H1 (cell line): ENCODE data around the gene FIG4. TPM values are rescaled to one million over a fixed set of nuclear protein-coding genes. Genes with fewer than 3 reads are reported as not detected.

Experiments
- CTCF ChIA-PET: fragments of 300-600 bp; sonication (Branson Sonifier 250); formaldehyde crosslinking; loops from one replicate; lab custom pipeline; 2021; ENCODE audit not compliant: partially characterized antibody; lab: Charles Lee
- POLR2A ChIA-PET: fragments of 300-600 bp; sonication (Branson Sonifier 250); formaldehyde crosslinking; loops from one replicate; lab custom pipeline; 2021; ENCODE audit warnings: inconsistent platforms; ENCODE audit not compliant: partially characterized antibody; lab: Charles Lee
- DNase-seq, 2 experiments: peaks; one replicate each; pipeline versions ENCODE4 v3.0.0 to v3.0.0-alpha.2; 2010 to 2022; ENCODE audit warnings: low spot score in 2 of 2, low read depth in 1 of 2, mixed read lengths in 1 of 2
- FAIRE-seq: peaks from 2 replicates; lab custom pipeline; 2011; peaks lifted over from hg19 to GRCh38; lab: Jason Lieb, UNC
- H2AFZ ChIP-seq: 2 replicates; pipeline ENCODE4 v1.8.1; 2012; ENCODE audit warnings: low read length, inconsistent platforms
- H2AK5ac ChIP-seq: 2 replicates; pipeline ENCODE4 v1.6.1; 2013; ENCODE audit warnings: low read depth, low read length
- H2BK120ac ChIP-seq: replicated peaks from 2 replicates; pipeline ENCODE3; 2013; ENCODE audit warnings: low read depth, low read length, inconsistent platforms
- H2BK12ac ChIP-seq: 2 replicates; pipeline ENCODE4 v1.6.1; 2013; ENCODE audit warnings: low read depth, low read length
- H2BK15ac ChIP-seq: 2 replicates; pipeline ENCODE4 v1.6.1; 2013; ENCODE audit warnings: low read length
- H2BK20ac ChIP-seq: 2 replicates; pipeline ENCODE4 v1.6.1; 2013; ENCODE audit warnings: low read length
- H2BK5ac ChIP-seq: 2 replicates; pipeline ENCODE4 v1.6.1; 2013; ENCODE audit warnings: low read depth, low read length
- H3K14ac ChIP-seq: 2 replicates; pipeline ENCODE4 v1.6.1; 2013; ENCODE audit warnings: inconsistent platforms; ENCODE audit not compliant: insufficient read length
- H3K18ac ChIP-seq: 2 replicates; pipeline ENCODE4 v1.6.1; 2013; ENCODE audit warnings: low read length; ENCODE audit errors: extremely low read depth
- H3K23ac ChIP-seq: 2 replicates; pipeline ENCODE4 v1.6.1; 2013; ENCODE audit warnings: inconsistent platforms; ENCODE audit not compliant: insufficient read length
- H3K23me2 ChIP-seq: 2 replicates; pipeline ENCODE4 v1.6.1; 2013; ENCODE audit warnings: low read depth, low read length
- H3K27ac ChIP-seq: 2 replicates; pipeline ENCODE4 v1.6.1; 2011; ENCODE audit warnings: low read depth, low read length, inconsistent platforms
- H3K27me3 ChIP-seq, 4 experiments: replicated peaks in 1 of 4; 1 replicate in 1 of 4; 2 replicates in 3 of 4; pipeline versions ENCODE4 v1.6.1 to v1.8.1; 2011 to 2013; ENCODE audit warnings: low read length in 3 of 4, mild to moderate bottlenecking in 3 of 4, inconsistent platforms in 2 of 4, mixed read lengths in 2 of 4, moderate library complexity in 1 of 4; ENCODE audit not compliant: control insufficient read depth in 3 of 4, insufficient read depth in 3 of 4; ENCODE audit errors: extremely low read depth in 1 of 4
- H3K36me3 ChIP-seq, 4 experiments: 2 replicates each; pipeline versions ENCODE4 v1.6.1 to v1.8.1; 2011 to 2013; ENCODE audit warnings: mild to moderate bottlenecking in 4 of 4, low read length in 3 of 4, moderate library complexity in 2 of 4, control low read depth in 1 of 4, inconsistent platforms in 1 of 4; ENCODE audit not compliant: insufficient read depth in 4 of 4, control insufficient read depth in 2 of 4
- H3K4ac ChIP-seq: replicated peaks from 2 replicates; pipeline ENCODE3; 2013; ENCODE audit warnings: low read length, low read depth, mixed read lengths, inconsistent platforms; ENCODE audit not compliant: insufficient read length
- H3K4me1 ChIP-seq, 4 experiments: replicated peaks in 1 of 4; 1 replicate in 1 of 4; 2 replicates in 3 of 4; pipeline versions ENCODE4 v1.6.1 to v1.8.1; 2011 to 2013; ENCODE audit warnings: low read length in 3 of 4, inconsistent platforms in 2 of 4, mixed read lengths in 1 of 4; ENCODE audit not compliant: insufficient read depth in 4 of 4, control insufficient read depth in 3 of 4
- H3K4me2 ChIP-seq, 2 experiments: 2 replicates each; pipeline versions ENCODE4 v1.6.1 to v1.8.1; 2011 to 2013; ENCODE audit warnings: low read depth in 2 of 2, low read length in 2 of 2, control low read depth in 1 of 2, inconsistent platforms in 1 of 2, mild to moderate bottlenecking in 1 of 2; ENCODE audit not compliant: insufficient read depth in 1 of 2
- H3K4me3 ChIP-seq, 4 experiments: fragments of 200-600, 300-600 bp in 1 of 4; sonication (generic), shearing (Covaris generic), sonication (Bioruptor Twin) in 1 of 4; 2 replicates each; pipeline versions ENCODE4 v1.5.1 to v1.8.1; 2011 to 2016; ENCODE audit warnings: low read length in 4 of 4, low read depth in 3 of 4, control low read depth in 2 of 4, inconsistent platforms in 2 of 4, mild to moderate bottlenecking in 2 of 4, mixed read lengths in 1 of 4, moderate library complexity in 1 of 4; ENCODE audit not compliant: insufficient read depth in 2 of 4; ENCODE audit errors: extremely low read depth in 1 of 4
- H3K56ac ChIP-seq: replicated peaks from 2 replicates; pipeline ENCODE3; 2013; ENCODE audit warnings: low read depth, mild to moderate bottlenecking, mixed read lengths, low read length, inconsistent platforms; ENCODE audit not compliant: insufficient read length
- H3K79me1 ChIP-seq: 2 replicates; pipeline ENCODE4 v1.6.1; 2013; ENCODE audit warnings: low read depth, low read length, control low read depth
- H3K79me2 ChIP-seq, 2 experiments: 2 replicates each; pipeline versions ENCODE4 v1.6.1 to v1.8.1; 2012 to 2013; ENCODE audit warnings: low read length in 2 of 2, mild to moderate bottlenecking in 2 of 2, inconsistent platforms in 1 of 2; ENCODE audit not compliant: insufficient read depth in 2 of 2, control insufficient read depth in 1 of 2
- H3K9ac ChIP-seq, 4 experiments: replicated peaks in 1 of 4; 1 replicate in 1 of 4; 2 replicates in 3 of 4; pipeline versions ENCODE4 v1.6.1 to v1.8.1; 2011 to 2013; ENCODE audit warnings: low read depth in 3 of 4, low read length in 3 of 4, control low read depth in 2 of 4, mild to moderate bottlenecking in 2 of 4, moderate library complexity in 2 of 4, inconsistent platforms in 1 of 4; ENCODE audit errors: extremely low read depth in 1 of 4
- H3K9me3 ChIP-seq, 2 experiments: 2 replicates each; pipeline versions ENCODE4 v1.6.1 to v1.8.1; 2012 to 2013; ENCODE audit warnings: mild to moderate bottlenecking in 2 of 2, moderate library complexity in 2 of 2, control low read depth in 1 of 2, inconsistent platforms in 1 of 2, low read depth in 1 of 2, low read length in 1 of 2, mixed read lengths in 1 of 2; ENCODE audit not compliant: insufficient read depth in 2 of 2
- H4K20me1 ChIP-seq, 2 experiments: replicated peaks in 1 of 2; 2 replicates each; pipeline versions ENCODE3 to v1.8.1; 2011 to 2013; ENCODE audit warnings: inconsistent platforms in 2 of 2, low read length in 2 of 2, mild to moderate bottlenecking in 1 of 2; ENCODE audit not compliant: insufficient read depth in 2 of 2, control insufficient read depth in 1 of 2
- H4K5ac ChIP-seq: 2 replicates; pipeline ENCODE4 v1.6.1; 2013; ENCODE audit warnings: low read length, low read depth, mixed read lengths, inconsistent platforms; ENCODE audit not compliant: insufficient read length
- H4K8ac ChIP-seq: 2 replicates; pipeline ENCODE4 v1.8.0; 2013; ENCODE audit warnings: mild to moderate bottlenecking, moderate library complexity, low read length, inconsistent platforms; ENCODE audit not compliant: insufficient read depth; ENCODE audit errors: extremely low read depth
- H4K91ac ChIP-seq: replicated peaks from 2 replicates; pipeline ENCODE3; 2013; ENCODE audit warnings: low read length, mixed read lengths, inconsistent platforms; ENCODE audit not compliant: insufficient read length
- ASH2L ChIP-seq: fragments of 200-600, 300-600 bp; sonication (generic); IDR thresholded peaks from one replicate; pipeline ENCODE4 v1.7.1; 2017; ENCODE audit warnings: low read length
- BACH1 ChIP-seq: IDR thresholded peaks from 2 replicates; pipeline ENCODE4 v1.6.1; 2012; ENCODE audit warnings: low read length, improper control_type of control experiment
- BCL11A ChIP-seq, 2 experiments: IDR thresholded peaks; one replicate each; pipeline ENCODE4 v1.6.1; 2011; ENCODE audit warnings: low read depth in 2 of 2, low read length in 2 of 2, mild to moderate bottlenecking in 2 of 2
- BRCA1 ChIP-seq: IDR thresholded peaks from 2 replicates; pipeline ENCODE4 v1.6.1; 2012; ENCODE audit warnings: low read depth, low read length, improper control_type of control experiment
- CEBPB ChIP-seq: IDR thresholded peaks from 2 replicates; pipeline ENCODE4 v1.6.1; 2012; ENCODE audit warnings: low read depth, low read length
- CHD1 ChIP-seq: IDR thresholded peaks from 2 replicates; pipeline ENCODE4 v1.6.1; 2012; ENCODE audit warnings: low read depth, low read length, improper control_type of control experiment
- CREB1 ChIP-seq: IDR thresholded peaks from 2 replicates; pipeline ENCODE4 v1.6.1; 2012; ENCODE audit warnings: inconsistent platforms
- EP300 ChIP-seq, 2 experiments: IDR thresholded peaks; 1 replicate in 1 of 2; 2 replicates in 1 of 2; pipeline ENCODE4 v1.6.1; 2011 to 2012; ENCODE audit warnings: low read depth in 2 of 2, low read length in 2 of 2, mild to moderate bottlenecking in 2 of 2, borderline replicate concordance in 1 of 2, inconsistent platforms in 1 of 2, moderate library complexity in 1 of 2
- MAX ChIP-seq: IDR thresholded peaks from 2 replicates; pipeline ENCODE4 v1.6.1; 2012; ENCODE audit warnings: inconsistent platforms
- RFX5 ChIP-seq: IDR thresholded peaks from 2 replicates; pipeline ENCODE4 v1.6.1; 2011; ENCODE audit warnings: low read depth, low read length, improper control_type of control experiment, borderline replicate concordance
- SP2 ChIP-seq: IDR thresholded peaks from 2 replicates; pipeline ENCODE4 v1.6.1; 2012; ENCODE audit warnings: mild to moderate bottlenecking, low read length, inconsistent platforms
- SUZ12 ChIP-seq: fragments of 200-600 bp; sonication (generic); IDR thresholded peaks from 2 replicates; pipeline ENCODE4 v1.6.1; 2012; ENCODE audit warnings: mild to moderate bottlenecking, inconsistent platforms, low read length, moderate library complexity, mixed read lengths
- TAF1 ChIP-seq: IDR thresholded peaks from 2 replicates; pipeline ENCODE4 v1.6.1; 2011; ENCODE audit warnings: mild to moderate bottlenecking, low read depth, low read length
- TCF12 ChIP-seq: IDR thresholded peaks from 2 replicates; pipeline ENCODE4 v1.6.1; 2011; ENCODE audit warnings: low read depth, mild to moderate bottlenecking, low read length
- ZNF274 ChIP-seq: IDR thresholded peaks from 2 replicates; pipeline ENCODE4 v1.7.0; 2012; ENCODE audit warnings: low read length, borderline replicate concordance; ENCODE audit errors: extremely low read depth
- WGBS, 2 experiments: shearing (Covaris generic) in 1 of 2; methylation state at CpG; one replicate each; pipeline versions ENCODE4 v1.1.6 to v1.1.7; 2013 to 2015; ENCODE audit warnings: low lambda C conversion rate in 2 of 2, mixed read lengths in 2 of 2, inconsistent platforms in 1 of 2, low coverage in 1 of 2, missing lambda C conversion rate in 1 of 2; ENCODE audit not compliant: insufficient replicate concordance in 2 of 2, insufficient coverage in 1 of 2, insufficient read length in 1 of 2; ENCODE audit errors: extremely low coverage in 1 of 2, missing lambda C conversion rate in 1 of 2; 5-methylcytosine and 5-hydroxymethylcytosine counted together
- polyA plus RNA-seq, 7 experiments: library from polyadenylated mRNA; depleted of rRNA in 3 of 7; stranded (reverse) in 5 of 7; unstranded in 2 of 7; fragments of >200 nt in 5 of 7; fragments of 200-250 nt in 2 of 7; gene quantifications; 1 replicate in 5 of 7; 2 replicates in 1 of 7; 4 replicates in 1 of 7; pipeline versions ENCODE4 v1.2.1 to v1.2.3, GENCODE V29; 2011 to 2013; ENCODE audit warnings: missing spikeins in 2 of 7, mixed read lengths in 2 of 7
- total RNA-seq: library from RNA; stranded (reverse); fragmentation: NEBNext Ultra II Directional; extraction: Animal tissue kit (Norgen Biotek cat#: 25700); gene quantifications from 2 replicates; pipeline ENCODE4 v1.2.1, GENCODE V29; 2021

The FIG4 gene
- total and polyA plus RNA-seq, 2 of the 8 experiments (the other 6 are each of a cell fraction or from before 2014, with no cell fraction given): 11.8 to 21.9 TPM

- WGBS, 2 experiments: 92% methylated on average over 2 of the region's 2 CpGs; no CpG with 5 or more reads in 1 of the 2 experiments
- H3K4me3 ChIP-seq: no peak overlapping the region
- no peak overlapping the region; the same call in 1 of the 2 replicates for H3K18ac ChIP-seq
- H3K23me2 ChIP-seq: no peaks in the 10 kb centered on the region
- H3K9ac ChIP-seq: no peak overlapping the region
- peak overlapping the region; percentile 98 for H2BK20ac ChIP-seq
- H2AK5ac ChIP-seq: peak overlapping the region; percentile 42; the same call in 1 of the 2 replicates
- H3K4ac ChIP-seq: peak overlapping the region; percentile 57
- no peak overlapping the region for H4K8ac ChIP-seq
- no peak overlapping the region for H4K5ac ChIP-seq
- TF ChIP-seq TAF1 (no peak), CEBPB (no peak), TCF12 (no peak), EP300 (IDR thresholded peaks at IDR 0.05; ENCODE audit: borderline replicate concordance in 1 of 2, low read depth in 2 of 2, low read length in 2 of 2) (no peak), CREB1 (no peak), CHD1 (no peak), RFX5 (no peak), BRCA1 (no peak), SP2 (no peak), MAX (no peak), ASH2L (no peak), BACH1 (no peak), SUZ12 (no peak), BCL11A (IDR thresholded peaks at IDR 0.05; ENCODE audit: low read depth in 2 of 2, low read length in 2 of 2) (no peak), ZNF274 (no peak)
- peak overlapping the region; percentile 91; the same call in 1 of the 2 replicates for H2BK12ac ChIP-seq
- no peak overlapping the region for H2AFZ ChIP-seq
- H3K79me1 ChIP-seq: no peaks in the 10 kb centered on the region
- H2BK15ac ChIP-seq: peak overlapping the region; percentile 6; the same call in 1 of the 2 replicates
- POLR2A ChIA-PET: no interaction called here
- H4K20me1 ChIP-seq: no peaks in the 10 kb centered on the region
- H3K56ac ChIP-seq: no peak overlapping the region
- H2BK5ac ChIP-seq: peak overlapping the region; percentile 50; the same call in 1 of the 2 replicates
- peaks cover 0 to 6% (median 2%) of the 10 kb centered on the region in 4 experiments; a peak in 2 of 7 replicates for H3K4me1 ChIP-seq
- no peak overlapping the region for H3K4me2 ChIP-seq
- H2BK120ac ChIP-seq: peak overlapping the region; percentile 98
- no peak overlapping the region for H3K27ac ChIP-seq
- H4K91ac ChIP-seq: peak overlapping the region; percentile 90
- H3K23ac ChIP-seq: no peak overlapping the region
- DNase-seq (no peak), FAIRE-seq (no peak)
- no peak overlapping the region for H3K14ac ChIP-seq
- CTCF ChIA-PET: interaction anchor here (1.5 to 2.2 kb wide), 2 partner anchors 12 to 186 kb away, joined by 3 to 11 read pairs; no protein-coding TSS in a partner anchor
- H3K79me2 ChIP-seq: no peaks in the 10 kb centered on the region
- no peaks in the 10 kb centered on the region for H3K27me3 ChIP-seq
- H3K9me3 ChIP-seq: peaks cover 0 to 3% of the 10 kb centered on the region in 2 experiments; a peak in 1 of 4 replicates
- H3K36me3 ChIP-seq: no peaks in the 10 kb centered on the region
Measured at GRCh38 chr6:109853951-109854350, 162.9 kb downstream of the FIG4 start.
